Measurements from ENCODE around the gene MAPT. TPM values are rescaled to one million over a fixed set of nuclear protein-coding genes. Genes with fewer than 3 reads are reported as not detected.

The MAPT gene
- total and polyA plus RNA-seq, 2 of the 4 experiments (the other 2 are of a cell fraction): 0.18 to 0.19 TPM

GRCh38 chr17:45961206-45961605 is 66.9 kb downstream of the MAPT start:
- H3K56ac ChIP-seq (ENCODE audit: extremely low read depth, insufficient read depth, low read length): no peak overlapping the region
- H2AK5ac ChIP-seq (ENCODE audit: low read depth, low read length): no peak overlapping the region
- no peak overlapping the region for H3K4me3 ChIP-seq (ENCODE audit: insufficient read depth, low read depth, low read length)
- H3K79me1 ChIP-seq (ENCODE audit: low read depth in 1 of 2, low read length in 2 of 2): no peaks in the 10 kb centered on the region
- no peak overlapping the region for H2AK9ac ChIP-seq (replicated peaks; ENCODE audit: low read depth, low read length, poor library complexity)
- H3K27me3 ChIP-seq (ENCODE audit: control insufficient read depth, insufficient read depth, low read length): peaks cover 30% of the 10 kb centered on the region
- H4K5ac ChIP-seq (ENCODE audit: low read depth, low read length): no peak overlapping the region
- H3K9me3 ChIP-seq (ENCODE audit: control insufficient read depth, insufficient read depth, low read length): no peaks in the 10 kb centered on the region
- no peak overlapping the region for H3K18ac ChIP-seq (ENCODE audit: low read depth, low read length)
- TF ChIP-seq RAD21 (IDR thresholded peaks at IDR 0.05; ENCODE audit: low read length) (no peak), MAFK (IDR thresholded peaks at IDR 0.05; ENCODE audit: low read depth, low read length) (no peak), RFX5 (IDR thresholded peaks at IDR 0.05; ENCODE audit: low read depth, low read length) (no peak), CEBPB (IDR thresholded peaks at IDR 0.05; ENCODE audit: low read depth, low read length) (no peak), MXI1 (IDR thresholded peaks at IDR 0.05; ENCODE audit: borderline replicate concordance, low read depth, low read length) (no peak), CTCF (conservative IDR thresholded peaks at IDR 0.05; ENCODE audit: low read depth, low read length) (no peak), SMC3 (IDR thresholded peaks at IDR 0.05; ENCODE audit: low read depth, low read length) (no peak), BHLHE40 (IDR thresholded peaks at IDR 0.05; ENCODE audit: low read depth, low read length) (no peak)
- no peaks in the 10 kb centered on the region for H4K20me1 ChIP-seq (ENCODE audit: insufficient read depth, low read length)
- no peak overlapping the region for H3K23ac ChIP-seq (ENCODE audit: low read depth, low read length)
- no peak overlapping the region for H4K91ac ChIP-seq (ENCODE audit: insufficient read depth, low read depth, low read length)
- H2BK20ac ChIP-seq (ENCODE audit: low read depth, low read length): no peak overlapping the region
- dilution Hi-C loops (cut with HindIII; ENCODE audit: low sequenced_read_pairs, unreplicated experiment) (no loop called here), intact Hi-C loops (cut with micrococcal nuclease) (no loop called here), in situ Hi-C loops (cut with MboI; ENCODE audit: low sequenced_read_pairs) (no loop called here)
- 46% methylated on average over 2 of the region's 6 CpGs; no CpG with 5 or more reads in 1 of the 2 experiments for WGBS, 2 experiments (ENCODE audit: extremely low coverage in 2 of 2, insufficient read length in 1 of 2)
- H4K8ac ChIP-seq (ENCODE audit: low read depth in 2 of 2, low read length in 2 of 2): no peak overlapping the region
- no peak overlapping the region for H3K9ac ChIP-seq (ENCODE audit: low read depth, low read length)
- no peak overlapping the region for H2BK5ac ChIP-seq (ENCODE audit: low read depth, low read length, poor library complexity, severe bottlenecking)
- H3K4me1 ChIP-seq (ENCODE audit: control insufficient read depth, insufficient read depth, low read length): no peaks in the 10 kb centered on the region
- BruUV-seq (replicated peaks): no TSS peak
- DNase-seq (no peak), ATAC-seq (ENCODE audit: low read depth) (no peak)
- H3K27ac ChIP-seq (ENCODE audit: insufficient read depth, low read length): no peak overlapping the region
- no peak overlapping the region for H3K14ac ChIP-seq (replicated peaks; ENCODE audit: low read depth, low read length)
- no peak overlapping the region for H3K4ac ChIP-seq (ENCODE audit: low read depth, low read length)
- H3K4me2 ChIP-seq (ENCODE audit: low read depth, low read length): no peak overlapping the region
- H2BK120ac ChIP-seq (ENCODE audit: low read depth, low read length): no peak overlapping the region
- POLR2A ChIA-PET (ENCODE audit: unreplicated experiment): no interaction called here
- H2BK15ac ChIP-seq (ENCODE audit: low read depth, low read length): no peak overlapping the region
- no peak overlapping the region for H2AFZ ChIP-seq (replicated peaks; ENCODE audit: low read length, poor library complexity)
- H3K9me1 ChIP-seq (ENCODE audit: insufficient read depth, low read length): no peaks in the 10 kb centered on the region
- no peaks in the 10 kb centered on the region for H3K36me3 ChIP-seq (ENCODE audit: control insufficient read depth, insufficient read depth, low read length)
- CTCF ChIA-PET: interaction anchor here (0.6 kb wide), 1 partner anchor 304 kb away, joined by 3 read pairs; no protein-coding TSS in a partner anchor

All from IMR-90 (cell line).